Measurements from ENCODE around the gene TBXA2R.

Gene TBXA2R

GRCh38 chr19:3609779-3610719 lies 3.4 kb upstream of the TBXA2R start:
- no peak overlapping the region for H3K4me3 ChIP-seq (ENCODE audit: low read length)
- no peak for DNase-seq (ENCODE audit: low read depth, low spot score)

- no peak overlapping the region for H3K4me3 ChIP-seq (ENCODE audit: low read length)
- no peak for DNase-seq (ENCODE audit: low read depth, low spot score)
Measured at GRCh38 chr19:3608750-3609322, 2.2 kb upstream of the TBXA2R start.

GRCh38 chr19:3608079-3608641 lies 1.5 kb upstream of the TBXA2R start:
- no peak overlapping the region for H3K4me3 ChIP-seq (ENCODE audit: low read length)
- DNase-seq (ENCODE audit: low read depth, low spot score) = no peak

GRCh38 chr19:3607303-3608078 lies 816 bp upstream of the TBXA2R start:
- no peak for DNase-seq (ENCODE audit: low read depth, low spot score)

GRCh38 chr19:3606174-3606689 lies 443 bp downstream of the TBXA2R start:
- no peak overlapping the region for H3K4me3 ChIP-seq (ENCODE audit: low read length)
- DNase-seq (ENCODE audit: low read depth, low spot score) = no peak

More at GRCh38 chr19:3607303-3608078, 816 bp upstream of the TBXA2R start:
- H3K4me3 ChIP-seq (ENCODE audit: low read length) = no peak overlapping the region

GRCh38 chr19:3605770-3606169 lies 905 bp downstream of the TBXA2R start:
- DNase-seq (ENCODE audit: low read depth, low spot score) = no peak
- no peak overlapping the region for H3K4me3 ChIP-seq (ENCODE audit: low read length)

- no peak overlapping the region for H3K4me3 ChIP-seq (ENCODE audit: low read length)
Measured at GRCh38 chr19:3605361-3605760, 1.3 kb downstream of the TBXA2R start.

GRCh38 chr19:3604987-3605343 lies 1.7 kb downstream of the TBXA2R start:
- DNase-seq (ENCODE audit: low read depth, low spot score) = no peak
- H3K4me3 ChIP-seq (ENCODE audit: low read length) = no peak overlapping the region

More at GRCh38 chr19:3605361-3605760, 1.3 kb downstream of the TBXA2R start:
- no peak for DNase-seq (ENCODE audit: low read depth, low spot score)

GRCh38 chr19:3604227-3604986 lies 2.3 kb downstream of the TBXA2R start:
- H3K4me3 ChIP-seq (ENCODE audit: low read length) = no peak overlapping the region
- no peak for DNase-seq (ENCODE audit: low read depth, low spot score)

GRCh38 chr19:3603121-3603811 lies 3.4 kb downstream of the TBXA2R start:
- H3K4me3 ChIP-seq (ENCODE audit: low read length) = no peak overlapping the region
- no peak for DNase-seq (ENCODE audit: low read depth, low spot score)

GRCh38 chr19:3601021-3601420 lies 5.7 kb downstream of the TBXA2R start:
- no peak overlapping the region for H3K4me3 ChIP-seq (ENCODE audit: low read length)
- DNase-seq (ENCODE audit: low read depth, low spot score) = no peak

- no peak overlapping the region for H3K4me3 ChIP-seq (ENCODE audit: low read length)
- no peak for DNase-seq (ENCODE audit: low read depth, low spot score)
Measured at GRCh38 chr19:3599776-3600187, 6.9 kb downstream of the TBXA2R start.

- no peak for DNase-seq (ENCODE audit: low read depth, low spot score)
- H3K4me3 ChIP-seq (ENCODE audit: low read length) = no peak overlapping the region
Measured at GRCh38 chr19:3595521-3596061, 11.1 kb downstream of the TBXA2R start.

GRCh38 chr19:3593156-3593555 lies 13.5 kb downstream of the TBXA2R start:
- no peak for DNase-seq (ENCODE audit: low read depth, low spot score)
- no peak overlapping the region for H3K4me3 ChIP-seq (ENCODE audit: low read length)

GRCh38 chr19:3591876-3592613 lies 14.6 kb downstream of the TBXA2R start:
- H3K4me3 ChIP-seq (ENCODE audit: low read length) = no peak overlapping the region

GRCh38 chr19:3590991-3591659 lies 15.6 kb downstream of the TBXA2R start:
- no peak overlapping the region for H3K4me3 ChIP-seq (ENCODE audit: low read length)
- DNase-seq (ENCODE audit: low read depth, low spot score) = no peak

More at GRCh38 chr19:3591876-3592613, 14.6 kb downstream of the TBXA2R start:
- no peak for DNase-seq (ENCODE audit: low read depth, low spot score)

GRCh38 chr19:3589949-3590348 lies 16.7 kb downstream of the TBXA2R start:
- DNase-seq (ENCODE audit: low read depth, low spot score) = no peak
- H3K4me3 ChIP-seq (ENCODE audit: low read length) = no peak overlapping the region
